ENCODE measurements around the gene CD84. TPM values are rescaled to one million over a fixed set of nuclear protein-coding genes. Genes with fewer than 3 reads are reported as not detected.

Gene CD84
- total and polyA plus RNA-seq, 2 donors (not counting 1 experiment from before 2014, with no cell fraction given), result 19.8 to 63.9 TPM

- H3K4me2 ChIP-seq (replicated peaks; ENCODE audit: low read depth, low read length, poor library complexity, severe bottlenecking), result peak overlapping the region; percentile 74
- peaks cover 83% of the 10 kb centered on the region for H3K79me2 ChIP-seq (ENCODE audit: control insufficient read depth, insufficient read depth, low read length)
- no CpG with 5 or more reads among the region's 3 CpGs for WGBS (ENCODE audit: insufficient coverage)
- no peaks in the 10 kb centered on the region for H3K9me3 Mint-ChIP-seq (ENCODE audit: insufficient read depth)
- peak overlapping the region; percentile 58 for H3K9ac ChIP-seq (ENCODE audit: low read length)
- no peaks in the 10 kb centered on the region for H3K27me3 ChIP-seq (replicated peaks in 1 of 4; ENCODE audit: control extremely low read depth in 1 of 4, control insufficient read depth in 3 of 4, insufficient read depth in 4 of 4, low read length in 3 of 4)
- POLR2A ChIA-PET, result no interaction called here
- H3K27ac ChIP-seq (ENCODE audit: low read length in 2 of 2), result peak overlapping the region; percentile 33 to 78
- peak overlapping the region in 3 of 5 experiments; percentile 19 to 58 (median 28) for H3K4me3 ChIP-seq (ENCODE audit: control extremely low read depth in 1 of 5, extremely low read depth in 1 of 5, insufficient read depth in 1 of 5, low read depth in 2 of 5, low read length in 4 of 5)
- TF ChIP-seq EZH2 (IDR thresholded peaks at IDR 0.05; ENCODE audit: borderline replicate concordance, insufficient read depth, low read depth, low read length, poor library complexity, severe bottlenecking), result no peak
- TF ChIP-seq CTCF (IDR thresholded peaks at IDR 0.05), result no peak
- peaks cover 91% of the 10 kb centered on the region for H3K4me1 Mint-ChIP-seq
- no peaks in the 10 kb centered on the region for H3K27me3 Mint-ChIP-seq
- DNase-seq (no peak), ATAC-seq (ENCODE audit: low read depth) (peak; percentile 56)
- H3K4me1 ChIP-seq (ENCODE audit: control insufficient read depth in 2 of 2, insufficient read depth in 2 of 2, low read length in 2 of 2), result peaks cover 86 to 87% of the 10 kb centered on the region in 2 donors
- peaks cover 0 to 43% of the 10 kb centered on the region in 2 experiments for H3K36me3 ChIP-seq (replicated peaks in 1 of 2; ENCODE audit: control extremely low read depth in 1 of 2, control insufficient read depth in 1 of 2, extremely low read depth in 1 of 2, insufficient read depth in 2 of 2, low read length in 1 of 2)
- no peak overlapping the region for H2AFZ ChIP-seq (ENCODE audit: insufficient read depth, low read depth, low read length, poor library complexity, severe bottlenecking)
- peak overlapping the region; percentile 69 for H3K4me3 Mint-ChIP-seq
- CTCF ChIA-PET, result interaction anchor here (0.6 to 10.0 kb wide), 7 partner anchors 13 to 295 kb away, joined by 3 to 76 read pairs (median 4); no protein-coding TSS in a partner anchor
- H3K9me3 ChIP-seq (ENCODE audit: control extremely low read depth in 1 of 3, control insufficient read depth in 2 of 3, insufficient read depth in 1 of 3, low read length in 2 of 3), result no peaks in the 10 kb centered on the region
- peak overlapping the region; percentile 38 for H3K27ac Mint-ChIP-seq
- no peaks in the 10 kb centered on the region for H4K20me1 ChIP-seq (ENCODE audit: control insufficient read depth, insufficient read depth, low read length, poor library complexity, severe bottlenecking)
- intact Hi-C loops (cut with micrococcal nuclease), result loop anchor here (1.0 kb wide), 1 partner anchor 17 kb away; no protein-coding TSS in a partner anchor
Observed at GRCh38 chr1:160624464-160624863, 45.2 kb upstream of the CD84 start.

GRCh38 chr1:160623862-160624261 lies 44.6 kb upstream of the CD84 start:
- peaks cover 94% of the 10 kb centered on the region for H3K4me1 Mint-ChIP-seq
- Histone ChIP-seq H3K79me2 (ENCODE audit: control insufficient read depth, insufficient read depth, low read length) (peaks cover 83% of the 10 kb centered on the region), H3K27me3 (replicated peaks in 1 of 4; ENCODE audit: control extremely low read depth in 1 of 4, control insufficient read depth in 3 of 4, insufficient read depth in 4 of 4, low read length in 3 of 4) (no peaks in the 10 kb centered on the region), H3K4me1 (ENCODE audit: control insufficient read depth in 2 of 2, insufficient read depth in 2 of 2, low read length in 2 of 2) (peaks cover 85 to 87% of the 10 kb centered on the region in 2 donors), H4K20me1 (ENCODE audit: control insufficient read depth, insufficient read depth, low read length, poor library complexity, severe bottlenecking) (no peaks in the 10 kb centered on the region), H3K4me2 (replicated peaks; ENCODE audit: low read depth, low read length, poor library complexity, severe bottlenecking) (peak overlapping the region; percentile 74), H3K4me3 (ENCODE audit: control extremely low read depth in 1 of 5, extremely low read depth in 1 of 5, insufficient read depth in 1 of 5, low read depth in 2 of 5, low read length in 4 of 5) (peak overlapping the region in 1 of 5 experiments; percentile 58), H3K27ac (ENCODE audit: low read length in 2 of 2) (peak overlapping the region; percentile 33 to 78), H2AFZ (ENCODE audit: insufficient read depth, low read depth, low read length, poor library complexity, severe bottlenecking) (no peak overlapping the region), H3K36me3 (replicated peaks in 1 of 2; ENCODE audit: control extremely low read depth in 1 of 2, control insufficient read depth in 1 of 2, extremely low read depth in 1 of 2, insufficient read depth in 2 of 2, low read length in 1 of 2) (peaks cover 0 to 44% of the 10 kb centered on the region in 2 experiments), H3K9me3 (ENCODE audit: control extremely low read depth in 1 of 3, control insufficient read depth in 2 of 3, insufficient read depth in 1 of 3, low read length in 2 of 3) (peaks cover 0 to 2% (median 0%) of the 10 kb centered on the region in 3 donors), H3K9ac (ENCODE audit: low read length) (peak overlapping the region; percentile 58)
- intact Hi-C loops (cut with micrococcal nuclease), result loop anchor here (1.0 to 2.0 kb wide), 2 partner anchors 17 kb away; no protein-coding TSS in a partner anchor
- H3K27me3 Mint-ChIP-seq, result no peaks in the 10 kb centered on the region
- ATAC-seq (ENCODE audit: low read depth) (no peak), DNase-seq (no peak)
- no CpG with 5 or more reads among the region's 1 CpG for WGBS (ENCODE audit: insufficient coverage)
- peaks cover 4% of the 10 kb centered on the region for H3K9me3 Mint-ChIP-seq (ENCODE audit: insufficient read depth)
- CTCF ChIA-PET, result interaction anchor here (1.4 to 10.0 kb wide), 5 partner anchors 13 to 195 kb away, joined by 3 to 76 read pairs (median 13); no protein-coding TSS in a partner anchor
- peak overlapping the region; percentile 38 for H3K27ac Mint-ChIP-seq
- POLR2A ChIA-PET, result no interaction called here
- no peak for TF ChIP-seq EZH2 (IDR thresholded peaks at IDR 0.05; ENCODE audit: borderline replicate concordance, insufficient read depth, low read depth, low read length, poor library complexity, severe bottlenecking)
- TF ChIP-seq CTCF (IDR thresholded peaks at IDR 0.05), result no peak
- peak overlapping the region; percentile 69 for H3K4me3 Mint-ChIP-seq
